ENCODE results near the gene MRPL27.
A peak's percentile ranks its signal among the peaks of the same experiment; 100 is the strongest.

The MRPL27 gene

DNA sequence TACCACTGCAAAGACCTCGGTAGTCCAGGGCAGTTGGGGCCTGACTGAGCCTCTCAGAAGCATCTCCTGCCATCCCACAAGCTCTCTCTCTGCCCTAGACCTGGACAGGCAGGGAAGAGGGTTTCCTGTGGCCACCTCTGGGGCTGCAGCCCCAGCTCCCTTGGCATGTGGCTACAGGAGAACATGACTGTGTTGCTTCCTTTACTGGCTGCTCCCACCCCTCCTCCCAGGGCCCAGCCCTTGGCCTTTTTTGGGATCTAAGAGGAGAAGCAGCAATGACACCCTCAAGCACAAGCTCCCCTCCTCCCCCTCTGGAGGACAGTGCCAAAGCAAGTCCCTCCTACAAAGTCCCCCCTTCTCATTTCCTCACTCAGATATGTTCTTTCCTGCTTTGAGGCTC, 5.6 kb downstream of the MRPL27 start:
- H3K4me1 ChIP-seq (ENCODE audit: control insufficient read depth, insufficient read depth, low read length) = peaks cover 34% of the 10 kb centered on the region
- H3K4me3 ChIP-seq (ENCODE audit: low read depth, low read length) = no peak overlapping the region
- no peak overlapping the region for H3K9ac ChIP-seq (ENCODE audit: low read depth, low read length)
- H3K9me3 ChIP-seq (ENCODE audit: control insufficient read depth, insufficient read depth, low read length) = no peaks in the 10 kb centered on the region
- H3K27ac ChIP-seq (ENCODE audit: low read depth, low read length) = no peak overlapping the region
- H3K36me3 ChIP-seq (ENCODE audit: control insufficient read depth, insufficient read depth, low read length) = peaks cover 56% of the 10 kb centered on the region
- H3K27me3 ChIP-seq (ENCODE audit: control insufficient read depth, insufficient read depth, low read length) = no peaks in the 10 kb centered on the region

DNA sequence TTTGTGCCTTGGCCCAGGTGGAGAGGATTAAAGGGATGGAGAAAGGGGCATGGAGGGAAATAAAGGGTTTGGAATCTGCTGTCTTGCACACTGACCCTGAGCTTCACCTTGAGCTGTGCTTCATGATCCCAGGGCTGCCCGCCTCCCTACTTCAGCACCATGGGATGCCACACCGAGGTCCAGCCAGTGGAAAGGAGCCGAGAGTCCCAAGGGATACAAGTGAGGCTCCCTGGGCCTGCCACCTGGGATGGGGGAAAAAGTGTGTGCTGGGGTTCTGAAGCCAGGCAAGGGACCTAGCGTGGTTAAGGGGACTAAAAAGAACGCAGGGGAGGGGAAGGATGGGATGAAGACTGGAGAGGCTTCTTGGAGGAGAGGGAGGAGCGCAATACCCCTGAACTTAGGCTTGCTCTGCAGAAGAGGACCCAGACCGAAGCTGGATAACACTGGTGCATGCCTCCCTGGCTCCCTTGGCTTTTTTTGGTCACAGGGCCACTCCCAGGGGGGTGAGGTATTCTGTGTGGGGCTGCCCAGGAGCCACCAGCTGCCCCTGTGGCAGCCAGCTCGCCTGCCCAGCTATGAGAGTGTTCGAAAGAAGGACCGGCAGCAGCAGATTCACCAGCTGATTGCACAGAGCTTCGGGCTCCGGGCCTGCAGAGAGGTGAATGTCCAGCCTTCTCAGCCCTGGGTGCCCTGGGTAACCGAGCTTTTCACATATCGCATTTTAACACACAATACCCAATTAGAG, 7.2 kb downstream of the MRPL27 start:
- H3K36me3 ChIP-seq (ENCODE audit: control insufficient read depth, insufficient read depth, low read length) = peaks cover 56% of the 10 kb centered on the region
- H3K27ac ChIP-seq (ENCODE audit: low read depth, low read length) = peak overlapping the region; percentile 60

DNA sequence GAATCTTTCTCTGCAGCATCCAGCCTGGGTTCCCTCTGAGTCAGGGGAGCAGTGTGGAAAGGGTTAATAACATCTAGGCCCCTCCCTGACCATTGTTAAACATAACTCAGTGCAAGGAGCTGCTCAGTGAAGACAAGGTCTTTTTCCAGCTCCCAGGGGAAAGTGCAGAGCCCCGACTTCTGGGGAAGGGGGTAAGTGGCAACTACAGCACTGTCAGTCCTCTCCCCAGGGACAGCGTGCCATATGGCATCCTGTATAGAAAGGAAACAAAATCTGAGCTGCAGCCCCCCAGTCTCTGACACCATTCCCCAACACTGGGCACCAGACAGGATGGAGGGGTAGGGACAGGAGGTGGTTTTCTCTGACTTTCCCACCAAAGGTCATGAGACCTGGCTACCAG, 7.8 kb downstream of the MRPL27 start:
- peaks cover 55% of the 10 kb centered on the region for H3K36me3 ChIP-seq (ENCODE audit: control insufficient read depth, insufficient read depth, low read length)
- peak overlapping the region; percentile 60 for H3K27ac ChIP-seq (ENCODE audit: low read depth, low read length)
- no peak overlapping the region for H3K4me3 ChIP-seq (ENCODE audit: low read depth, low read length)

More for the DNA sequence above, 7.2 kb downstream of the MRPL27 start:
- H3K9me3 ChIP-seq (ENCODE audit: control insufficient read depth, insufficient read depth, low read length) = no peaks in the 10 kb centered on the region
- H3K27me3 ChIP-seq (ENCODE audit: control insufficient read depth, insufficient read depth, low read length) = no peaks in the 10 kb centered on the region
- H3K4me3 ChIP-seq (ENCODE audit: low read depth, low read length) = no peak overlapping the region
- peaks cover 33% of the 10 kb centered on the region for H3K4me1 ChIP-seq (ENCODE audit: control insufficient read depth, insufficient read depth, low read length)
- H3K9ac ChIP-seq (ENCODE audit: low read depth, low read length) = no peak overlapping the region

DNA sequence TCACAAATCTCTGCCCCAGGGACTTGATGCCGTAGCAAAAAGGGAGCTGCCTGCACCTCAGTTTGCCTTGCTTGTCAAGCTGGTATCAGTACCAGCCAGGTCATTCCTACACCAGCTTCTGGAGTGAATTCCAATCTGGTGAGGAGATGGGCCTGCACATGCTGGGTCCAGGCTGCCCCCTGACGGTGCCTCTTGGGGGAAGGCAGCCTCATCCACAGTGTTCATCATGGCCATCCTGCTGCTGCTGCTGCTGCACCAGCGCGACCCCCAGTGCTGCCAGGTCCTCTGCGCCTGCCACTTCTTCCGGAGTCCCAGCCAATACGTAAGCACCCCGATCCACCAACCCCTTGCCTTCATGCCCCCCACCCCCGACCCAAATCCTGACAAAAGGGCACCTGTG, 8.3 kb downstream of the MRPL27 start:
- Histone ChIP-seq H3K9ac (ENCODE audit: low read depth, low read length) (peak overlapping the region; percentile 23; the same call in 1 of the 2 replicates), H3K4me1 (ENCODE audit: control insufficient read depth, insufficient read depth, low read length) (peaks cover 33% of the 10 kb centered on the region), H3K36me3 (ENCODE audit: control insufficient read depth, insufficient read depth, low read length) (peaks cover 55% of the 10 kb centered on the region), H3K9me3 (ENCODE audit: control insufficient read depth, insufficient read depth, low read length) (no peaks in the 10 kb centered on the region), H3K4me3 (ENCODE audit: low read depth, low read length) (no peak overlapping the region), H3K27ac (ENCODE audit: low read depth, low read length) (peak overlapping the region; percentile 60), H3K27me3 (ENCODE audit: control insufficient read depth, insufficient read depth, low read length) (no peaks in the 10 kb centered on the region)

More for the DNA sequence above, 7.8 kb downstream of the MRPL27 start:
- H3K4me1 ChIP-seq (ENCODE audit: control insufficient read depth, insufficient read depth, low read length) = peaks cover 33% of the 10 kb centered on the region
- no peaks in the 10 kb centered on the region for H3K9me3 ChIP-seq (ENCODE audit: control insufficient read depth, insufficient read depth, low read length)
- H3K27me3 ChIP-seq (ENCODE audit: control insufficient read depth, insufficient read depth, low read length) = no peaks in the 10 kb centered on the region
- peak overlapping the region; percentile 21; the same call in 1 of the 2 replicates for H3K9ac ChIP-seq (ENCODE audit: low read depth, low read length)

DNA sequence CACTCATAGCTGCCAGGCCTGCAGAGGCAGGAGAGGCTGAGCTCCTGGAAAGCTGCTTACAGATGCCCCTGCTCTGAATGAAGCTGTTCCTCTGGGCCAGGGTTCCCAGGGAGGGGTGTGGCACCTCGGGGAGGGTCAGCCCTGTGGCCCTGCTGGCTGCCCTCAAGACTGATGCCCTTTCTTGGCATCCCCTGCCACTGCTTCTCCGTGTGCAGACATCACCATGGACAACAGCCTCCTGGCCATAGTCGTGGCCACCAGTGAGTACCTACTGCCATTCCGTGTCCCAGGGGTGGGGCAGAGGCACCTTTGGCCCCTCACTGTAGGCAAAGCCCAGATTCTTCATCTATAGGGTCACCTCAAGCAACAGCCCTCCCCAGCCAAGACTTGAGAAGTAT, 8.9 kb downstream of the MRPL27 start:
- Histone ChIP-seq H3K4me3 (ENCODE audit: low read depth, low read length) (no peak overlapping the region), H3K9me3 (ENCODE audit: control insufficient read depth, insufficient read depth, low read length) (no peaks in the 10 kb centered on the region), H3K9ac (ENCODE audit: low read depth, low read length) (no peak overlapping the region), H3K27ac (ENCODE audit: low read depth, low read length) (peak overlapping the region; percentile 60), H3K4me1 (ENCODE audit: control insufficient read depth, insufficient read depth, low read length) (peaks cover 33% of the 10 kb centered on the region), H3K27me3 (ENCODE audit: control insufficient read depth, insufficient read depth, low read length) (no peaks in the 10 kb centered on the region), H3K36me3 (ENCODE audit: control insufficient read depth, insufficient read depth, low read length) (peaks cover 55% of the 10 kb centered on the region)

DNA sequence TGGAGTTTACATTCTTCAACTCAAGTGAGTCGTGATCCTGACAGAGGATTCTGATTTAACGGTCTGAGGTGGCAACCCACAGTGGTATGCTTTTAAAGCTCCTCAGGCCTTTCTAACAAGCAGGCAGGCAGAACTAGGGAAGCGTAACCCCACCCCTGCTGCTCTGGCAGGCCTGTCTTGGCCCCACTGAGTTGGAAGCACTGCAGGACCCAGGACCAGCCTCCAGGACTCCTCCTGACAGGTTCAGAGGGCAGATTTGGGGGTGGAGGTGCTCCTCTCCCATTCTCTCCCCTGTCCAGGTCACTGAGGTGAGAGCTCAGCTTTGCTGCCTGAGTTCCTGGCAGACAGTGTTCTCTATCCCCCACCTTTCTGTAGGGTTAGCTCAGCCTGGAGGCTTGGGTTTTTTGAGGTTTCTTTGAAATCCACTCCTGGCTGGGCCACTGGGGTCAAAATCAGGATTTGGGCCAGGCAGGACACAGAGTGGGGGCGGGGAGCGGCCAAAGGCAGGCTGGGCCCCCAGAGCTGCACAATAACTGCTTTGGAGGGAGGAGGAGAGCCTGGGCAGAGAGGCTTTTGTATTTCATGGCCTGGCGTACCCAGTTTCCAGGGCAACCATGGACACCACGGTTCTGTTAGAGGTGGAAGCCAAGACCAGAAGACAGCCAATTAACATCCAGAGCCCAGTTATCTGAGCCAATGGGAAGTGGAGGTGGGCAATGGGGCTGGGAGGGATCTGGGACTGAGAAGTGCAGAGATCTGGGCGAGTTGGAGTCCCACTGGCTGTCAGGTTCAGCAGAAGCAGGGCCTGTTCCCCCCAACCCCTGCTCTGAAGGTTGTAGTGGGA, 9.5 kb downstream of the MRPL27 start:
- peaks cover 33% of the 10 kb centered on the region for H3K4me1 ChIP-seq (ENCODE audit: control insufficient read depth, insufficient read depth, low read length)
- H3K9ac ChIP-seq (ENCODE audit: low read depth, low read length) = no peak overlapping the region
- H3K9me3 ChIP-seq (ENCODE audit: control insufficient read depth, insufficient read depth, low read length) = no peaks in the 10 kb centered on the region
- peak overlapping the region; percentile 77 for H3K27ac ChIP-seq (ENCODE audit: low read depth, low read length)
- no peaks in the 10 kb centered on the region for H3K27me3 ChIP-seq (ENCODE audit: control insufficient read depth, insufficient read depth, low read length)
- H3K36me3 ChIP-seq (ENCODE audit: control insufficient read depth, insufficient read depth, low read length) = peaks cover 55% of the 10 kb centered on the region
- H3K4me3 ChIP-seq (ENCODE audit: low read depth, low read length) = 0 out of 2 replicates have a peak overlapping the region, but pooled peaks have one; percentile 5

DNA sequence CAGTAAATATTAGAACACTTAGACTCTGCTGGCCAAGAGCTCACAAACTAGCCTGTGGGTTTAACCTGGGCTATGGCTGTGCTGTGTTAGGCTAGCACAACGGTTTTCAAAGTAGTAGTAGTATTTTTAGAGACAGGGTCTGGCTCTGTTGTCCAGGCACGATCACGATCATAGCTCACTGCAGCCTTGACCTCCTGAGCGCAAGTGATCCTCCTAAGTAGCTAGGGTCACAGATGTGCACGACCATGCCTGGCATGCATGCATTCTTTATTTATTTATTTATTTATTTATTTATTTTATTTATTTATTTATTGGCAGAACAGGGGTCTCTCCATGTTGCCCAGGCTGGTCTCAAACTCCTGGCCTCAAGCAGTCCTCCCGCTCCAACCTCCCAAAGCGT, 10.3 kb downstream of the MRPL27 start:
- no peak overlapping the region for H3K9ac ChIP-seq (ENCODE audit: low read depth, low read length)
- peaks cover 55% of the 10 kb centered on the region for H3K36me3 ChIP-seq (ENCODE audit: control insufficient read depth, insufficient read depth, low read length)
- H3K27me3 ChIP-seq (ENCODE audit: control insufficient read depth, insufficient read depth, low read length) = no peaks in the 10 kb centered on the region
- no peaks in the 10 kb centered on the region for H3K9me3 ChIP-seq (ENCODE audit: control insufficient read depth, insufficient read depth, low read length)
- H3K27ac ChIP-seq (ENCODE audit: low read depth, low read length) = no peak overlapping the region
- H3K4me3 ChIP-seq (ENCODE audit: low read depth, low read length) = no peak overlapping the region
- peaks cover 33% of the 10 kb centered on the region for H3K4me1 ChIP-seq (ENCODE audit: control insufficient read depth, insufficient read depth, low read length)

DNA sequence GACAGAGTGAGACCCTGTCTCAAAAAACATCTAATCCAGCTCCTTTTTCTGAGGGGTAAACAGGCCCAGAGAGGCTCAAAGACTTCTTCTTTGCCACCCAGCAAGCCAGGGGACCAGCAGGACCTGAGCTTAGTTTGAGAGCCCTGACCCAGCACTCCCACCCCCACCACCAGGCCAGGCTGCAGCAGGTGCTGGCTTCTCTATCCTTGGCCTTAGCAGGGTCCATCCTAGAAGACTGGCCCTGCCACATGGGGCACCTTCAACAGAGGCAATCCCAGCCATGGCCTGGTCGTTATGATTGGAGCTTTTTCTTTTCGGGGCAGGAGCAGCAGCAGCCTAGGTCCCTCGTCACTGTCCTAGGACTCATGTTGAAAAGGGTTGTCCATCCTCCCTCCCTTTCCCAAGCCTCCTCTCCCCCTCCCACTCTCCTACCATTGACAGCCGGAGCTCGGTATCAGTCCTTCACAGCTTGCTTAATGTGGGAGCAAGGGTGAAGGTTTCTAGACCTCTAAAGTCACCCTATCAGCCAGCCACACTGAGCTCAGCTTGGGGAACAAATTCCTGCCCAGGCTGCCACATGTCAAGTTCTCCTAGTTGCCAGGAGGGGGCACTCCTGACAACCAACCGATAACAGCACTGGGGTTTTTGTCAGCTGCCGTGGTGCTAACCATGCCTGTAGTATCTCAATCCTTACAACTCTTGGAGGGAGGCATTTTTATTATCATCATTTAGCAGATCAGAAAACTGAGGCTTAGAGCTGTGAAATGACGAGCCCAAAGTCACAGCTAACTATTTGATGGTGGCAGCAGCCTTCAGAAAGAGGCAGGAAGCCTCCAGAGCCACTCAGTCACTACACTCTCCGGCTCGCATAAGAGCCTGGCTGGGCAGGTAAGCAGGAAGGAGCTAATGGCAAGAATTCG, 11.2 kb downstream of the MRPL27 start:
- no peak overlapping the region for H3K9ac ChIP-seq (ENCODE audit: low read depth, low read length)
- no peak overlapping the region for H3K4me3 ChIP-seq (ENCODE audit: low read depth, low read length)
- H3K27me3 ChIP-seq (ENCODE audit: control insufficient read depth, insufficient read depth, low read length) = no peaks in the 10 kb centered on the region
- H3K36me3 ChIP-seq (ENCODE audit: control insufficient read depth, insufficient read depth, low read length) = peaks cover 52% of the 10 kb centered on the region
- H3K9me3 ChIP-seq (ENCODE audit: control insufficient read depth, insufficient read depth, low read length) = no peaks in the 10 kb centered on the region
- H3K27ac ChIP-seq (ENCODE audit: low read depth, low read length) = peak overlapping the region; percentile 40
- H3K4me1 ChIP-seq (ENCODE audit: control insufficient read depth, insufficient read depth, low read length) = peaks cover 33% of the 10 kb centered on the region

DNA sequence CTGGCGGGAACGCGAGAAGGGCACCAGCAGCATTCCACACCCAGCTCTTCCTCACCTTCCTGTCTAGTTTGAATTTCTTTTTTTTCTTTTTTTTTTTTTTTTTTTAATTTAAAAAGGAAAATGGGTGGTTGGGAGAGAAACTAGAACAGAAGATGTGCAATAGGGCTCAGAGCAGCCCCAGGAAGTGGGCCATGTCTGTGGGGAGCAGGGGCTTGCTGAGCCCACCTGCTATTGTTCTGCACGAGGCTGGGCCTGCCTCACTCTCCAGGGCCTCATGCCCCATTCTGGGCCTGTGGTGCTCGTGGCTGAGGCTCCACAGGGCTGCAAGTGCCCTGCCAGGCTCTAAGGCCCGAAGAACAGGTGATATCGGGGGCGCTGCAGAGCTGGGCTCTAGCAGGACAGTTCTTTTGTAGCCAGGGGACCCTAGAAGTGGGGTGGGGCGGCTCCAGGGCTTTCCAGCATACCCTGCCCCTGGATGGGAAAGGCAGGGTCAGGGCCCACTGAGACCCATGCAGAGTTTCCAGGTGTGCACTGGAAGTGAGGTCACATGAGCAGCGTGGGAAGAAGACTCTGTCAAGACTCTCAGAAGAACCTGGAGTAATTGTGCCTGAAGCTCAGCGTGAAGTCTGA, 12.4 kb downstream of the MRPL27 start:
- H3K36me3 ChIP-seq (ENCODE audit: control insufficient read depth, insufficient read depth, low read length) = peaks cover 52% of the 10 kb centered on the region
- no peak overlapping the region for H3K27ac ChIP-seq (ENCODE audit: low read depth, low read length)
- H3K4me1 ChIP-seq (ENCODE audit: control insufficient read depth, insufficient read depth, low read length) = peaks cover 30% of the 10 kb centered on the region
- H3K4me3 ChIP-seq (ENCODE audit: low read depth, low read length) = no peak overlapping the region
- H3K9ac ChIP-seq (ENCODE audit: low read depth, low read length) = no peak overlapping the region
- no peaks in the 10 kb centered on the region for H3K27me3 ChIP-seq (ENCODE audit: control insufficient read depth, insufficient read depth, low read length)
- H3K9me3 ChIP-seq (ENCODE audit: control insufficient read depth, insufficient read depth, low read length) = no peaks in the 10 kb centered on the region

DNA sequence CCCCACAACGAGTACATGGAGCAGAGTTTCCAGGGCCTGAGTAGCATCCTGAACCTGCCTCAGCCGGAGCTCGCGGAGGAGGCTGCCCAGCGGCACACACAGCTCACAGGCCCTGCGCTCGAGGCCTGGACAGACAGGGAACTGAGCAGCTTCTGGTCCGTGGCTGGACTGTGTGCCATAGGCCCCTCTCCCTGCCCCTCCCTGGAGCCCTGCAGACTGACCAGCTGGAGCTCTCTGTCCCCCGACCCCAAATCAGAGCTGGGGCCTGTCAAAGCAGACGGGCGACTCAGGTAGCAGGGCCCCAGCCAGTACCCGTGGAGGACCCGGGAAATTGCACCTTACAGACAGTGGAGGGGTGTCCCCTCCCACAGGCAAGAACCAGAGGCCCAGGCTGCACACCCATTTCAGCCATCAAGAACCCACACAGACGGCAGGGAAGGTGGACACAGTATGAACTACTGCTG, 13.0 kb downstream of the MRPL27 start:
- peaks cover 25% of the 10 kb centered on the region for H3K4me1 ChIP-seq (ENCODE audit: control insufficient read depth, insufficient read depth, low read length)
- no peaks in the 10 kb centered on the region for H3K27me3 ChIP-seq (ENCODE audit: control insufficient read depth, insufficient read depth, low read length)
- no peak overlapping the region for H3K4me3 ChIP-seq (ENCODE audit: low read depth, low read length)
- H3K36me3 ChIP-seq (ENCODE audit: control insufficient read depth, insufficient read depth, low read length) = peaks cover 58% of the 10 kb centered on the region
- H3K9me3 ChIP-seq (ENCODE audit: control insufficient read depth, insufficient read depth, low read length) = no peaks in the 10 kb centered on the region
- H3K27ac ChIP-seq (ENCODE audit: low read depth, low read length) = no peak overlapping the region
- no peak overlapping the region for H3K9ac ChIP-seq (ENCODE audit: low read depth, low read length)
